BJ (cell line): ENCODE measurements around the gene RPS16. TPM values are rescaled to one million over a fixed set of nuclear protein-coding genes. Genes with fewer than 3 reads are reported as not detected.

Experiments
- CTCF ChIA-PET: fragments of 350-600 bp; formaldehyde crosslinking; extraction: SDS; loops from one replicate; lab custom pipeline; 2021; ENCODE audit warnings: antibody characterized with exemption, inconsistent platforms; lab: Yijun Ruan, JAX
- POLR2A ChIA-PET: fragments of 300-600 bp; sonication (Branson Sonifier 250); formaldehyde crosslinking; extraction: SDS; loops from one replicate; lab custom pipeline; 2021; ENCODE audit warnings: antibody characterized with exemption; lab: Charles Lee
- DNase-seq: peaks from one replicate; pipeline ENCODE4 v3.0.0-alpha.2; 2011; ENCODE audit warnings: low read depth
- H3K27me3 ChIP-seq: 2 replicates; pipeline ENCODE4 v1.6.0; 2011; ENCODE audit warnings: low read length; ENCODE audit not compliant: control insufficient read depth, insufficient read depth
- H3K36me3 ChIP-seq: 2 replicates; pipeline ENCODE4 v1.5.1; 2011; ENCODE audit warnings: low read length; ENCODE audit not compliant: control insufficient read depth, insufficient read depth
- H3K4me3 ChIP-seq: 2 replicates; pipeline ENCODE4 v1.5.1; 2011; ENCODE audit warnings: low read depth, mild to moderate bottlenecking, control low read depth, low read length
- polyA plus RNA-seq: library from polyadenylated mRNA; depleted of rRNA; stranded (reverse); fragments of >200 nt; gene quantifications from 2 replicates; pipeline ENCODE4 v1.2.3, GENCODE V29; 2011
- TF ChIP-seq, protein P1 (sequence below): IDR thresholded peaks from 2 replicates; pipeline ENCODE4 v1.5.1; 2011; ENCODE audit warnings: low read depth, mild to moderate bottlenecking, control low read depth, inconsistent platforms, low read length, moderate library complexity; ENCODE audit not compliant: insufficient read depth

The RPS16 gene
- polyA plus RNA-seq, 1 experiment = 2,896 TPM

DNA sequence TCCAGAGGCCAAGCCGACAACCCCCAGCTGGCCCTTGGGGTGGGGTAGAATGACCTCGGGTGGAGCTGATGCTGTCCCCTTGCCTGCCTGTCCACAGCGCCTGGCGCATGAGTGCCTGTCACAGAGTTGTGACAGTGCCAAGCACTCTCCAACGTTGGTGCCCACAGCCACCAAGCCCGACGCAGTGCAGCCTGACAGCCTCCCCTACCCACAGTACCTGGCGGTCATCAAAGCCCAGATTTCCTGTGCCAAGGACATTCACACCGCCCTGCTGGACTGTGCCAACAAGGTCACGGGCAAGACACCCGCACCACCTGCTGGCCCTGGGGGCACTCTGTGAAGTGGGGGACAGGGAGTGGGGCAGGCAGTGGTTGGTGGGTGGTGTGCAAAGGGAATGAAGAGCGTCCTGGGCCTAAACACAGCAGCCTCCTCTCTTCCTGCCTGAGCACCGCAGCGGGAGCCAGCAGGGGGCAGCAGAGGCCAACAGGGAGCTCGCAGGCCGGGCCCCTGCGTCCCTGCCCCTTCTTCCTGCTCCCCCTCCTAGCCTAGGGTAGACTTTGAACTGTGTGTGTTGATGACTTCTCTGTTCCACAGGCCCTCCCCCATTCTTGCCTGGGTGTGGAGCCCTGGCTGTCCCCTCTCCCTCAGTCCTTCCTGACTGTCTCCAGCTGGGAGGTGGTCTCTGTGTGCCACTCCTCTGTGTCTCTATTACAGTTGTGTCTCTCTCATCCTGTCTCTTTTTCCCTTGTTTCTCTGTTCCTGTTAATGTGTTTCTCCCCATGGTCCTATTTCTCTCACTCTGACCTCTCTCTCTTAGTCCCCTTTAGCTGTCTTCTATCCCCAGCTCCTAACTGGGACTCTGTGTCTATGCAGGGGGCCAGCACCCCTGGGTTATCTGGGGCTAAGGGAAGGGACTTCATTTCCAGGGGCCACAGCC lies 38.1 kb downstream of the RPS16 start:
- POLR2A ChIA-PET = interaction anchor here (0.9 to 1.1 kb wide), 5 partner anchors 11 to 38 kb away, joined by 3 to 11 read pairs (median 3); partner anchors contain the start of gene RPS16
- no peak overlapping the region for H3K4me3 ChIP-seq
- H3K36me3 ChIP-seq = peaks cover 11% of the 10 kb centered on the region
- DNase-seq = no peak
- CTCF ChIA-PET = interaction anchor here (0.6 to 9.8 kb wide), 34 partner anchors 9 to 422 kb away, joined by 3 to 178 read pairs (median 4); partner anchors contain the start of genes EID2B, FBXO17, PLEKHG2 and RPS16
- H3K27me3 ChIP-seq = no peaks in the 10 kb centered on the region
- TF ChIP-seq, protein P1, sequence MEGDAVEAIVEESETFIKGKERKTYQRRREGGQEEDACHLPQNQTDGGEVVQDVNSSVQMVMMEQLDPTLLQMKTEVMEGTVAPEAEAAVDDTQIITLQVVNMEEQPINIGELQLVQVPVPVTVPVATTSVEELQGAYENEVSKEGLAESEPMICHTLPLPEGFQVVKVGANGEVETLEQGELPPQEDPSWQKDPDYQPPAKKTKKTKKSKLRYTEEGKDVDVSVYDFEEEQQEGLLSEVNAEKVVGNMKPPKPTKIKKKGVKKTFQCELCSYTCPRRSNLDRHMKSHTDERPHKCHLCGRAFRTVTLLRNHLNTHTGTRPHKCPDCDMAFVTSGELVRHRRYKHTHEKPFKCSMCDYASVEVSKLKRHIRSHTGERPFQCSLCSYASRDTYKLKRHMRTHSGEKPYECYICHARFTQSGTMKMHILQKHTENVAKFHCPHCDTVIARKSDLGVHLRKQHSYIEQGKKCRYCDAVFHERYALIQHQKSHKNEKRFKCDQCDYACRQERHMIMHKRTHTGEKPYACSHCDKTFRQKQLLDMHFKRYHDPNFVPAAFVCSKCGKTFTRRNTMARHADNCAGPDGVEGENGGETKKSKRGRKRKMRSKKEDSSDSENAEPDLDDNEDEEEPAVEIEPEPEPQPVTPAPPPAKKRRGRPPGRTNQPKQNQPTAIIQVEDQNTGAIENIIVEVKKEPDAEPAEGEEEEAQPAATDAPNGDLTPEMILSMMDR = peak; percentile 98

DNA sequence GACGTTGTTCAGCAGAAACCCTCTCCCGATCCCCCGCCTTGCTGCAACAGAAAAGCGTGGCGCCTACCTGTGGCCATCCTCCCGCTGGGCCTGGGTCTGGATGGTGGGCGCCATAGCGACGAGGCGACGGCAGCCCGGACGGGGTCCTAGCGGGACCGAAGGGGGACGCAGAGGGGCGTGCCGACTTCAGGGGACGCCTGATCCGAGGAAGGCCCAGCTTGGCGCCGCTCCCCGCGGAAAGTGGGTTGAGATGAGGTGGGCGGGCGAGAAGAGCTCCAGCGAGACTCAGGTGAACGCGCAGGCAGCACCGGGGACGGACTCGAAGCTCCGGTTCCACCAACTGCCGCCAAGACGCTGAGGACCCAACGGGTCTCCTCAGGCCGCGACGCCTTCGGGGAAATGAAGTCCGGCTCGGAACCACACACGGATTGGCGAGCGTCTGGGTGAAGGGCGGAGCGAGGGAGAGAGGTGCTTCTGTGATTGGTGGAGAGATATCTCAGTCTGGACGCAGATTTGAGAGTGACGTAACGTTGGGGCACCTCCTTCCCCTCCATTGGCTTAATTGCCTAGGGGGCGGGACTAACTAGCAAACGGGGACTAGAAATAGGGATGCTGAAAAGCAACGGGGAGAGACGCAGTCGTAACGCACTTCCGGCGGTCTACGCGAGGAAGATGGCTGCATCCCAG lies 44.9 kb downstream of the RPS16 start, which contains the start of the genes MED29 and PAF1:
MED29 (plus strand) TSS at position 628 of the 687 bp plus-strand sequence; CDS start at position 673, 45 bp downstream.
PAF1 (minus strand) TSS at position 356 of the 687 bp plus-strand sequence; CDS start at position 114, 242 bp downstream.
- H3K27me3 ChIP-seq = no peaks in the 10 kb centered on the region
- H3K36me3 ChIP-seq = peaks cover 25% of the 10 kb centered on the region
- TF ChIP-seq, protein P1 = 0 out of 2 replicates have a peak, but pooled peaks have one; percentile 4
- peak within 1 kb of the TSS; percentile 100 for H3K4me3 ChIP-seq
- CTCF ChIA-PET = interaction anchor here (1.0 to 2.2 kb wide), 7 partner anchors 12 to 63 kb away, joined by 3 to 10 read pairs (median 4); partner anchors contain the start of genes PLEKHG2 and SAMD4B
- POLR2A ChIA-PET = interaction anchor here (0.5 to 1.4 kb wide), 6 partner anchors 16 to 48 kb away, joined by 3 to 11 read pairs (median 4); partner anchors contain the start of genes RPS16 and ZFP36
- peak; percentile 99 for DNase-seq

DNA sequence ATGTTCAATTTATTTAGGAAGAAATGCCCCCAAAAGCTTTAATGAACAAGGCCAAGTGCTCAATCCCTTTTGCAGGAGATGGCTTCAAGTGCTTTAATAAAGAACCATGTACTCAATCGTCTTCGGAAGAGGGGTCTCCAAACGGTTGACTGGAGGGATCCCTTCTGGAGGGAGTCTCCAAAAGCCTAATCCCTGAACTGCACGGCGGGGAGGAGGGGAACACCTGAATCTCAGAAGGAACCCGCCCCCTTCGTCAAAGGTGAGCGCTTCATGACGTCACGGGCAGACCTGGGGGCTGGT lies 45.3 kb downstream of the RPS16 start:
- no peak for DNase-seq
- Histone ChIP-seq H3K36me3 (peaks cover 30% of the 10 kb centered on the region), H3K27me3 (no peaks in the 10 kb centered on the region), H3K4me3 (peak overlapping the region; percentile 100)
- TF ChIP-seq, protein P1 = no peak
- ChIA-PET CTCF (interaction anchor here (1.0 to 2.2 kb wide), 5 partner anchors 21 to 63 kb away, joined by 3 to 10 read pairs (median 4); partner anchors contain the start of genes PLEKHG2 and SAMD4B), POLR2A (interaction anchor here (0.5 to 1.4 kb wide), 5 partner anchors 16 to 49 kb away, joined by 4 to 11 read pairs (median 5); partner anchors contain the start of genes RPS16 and ZFP36)

DNA sequence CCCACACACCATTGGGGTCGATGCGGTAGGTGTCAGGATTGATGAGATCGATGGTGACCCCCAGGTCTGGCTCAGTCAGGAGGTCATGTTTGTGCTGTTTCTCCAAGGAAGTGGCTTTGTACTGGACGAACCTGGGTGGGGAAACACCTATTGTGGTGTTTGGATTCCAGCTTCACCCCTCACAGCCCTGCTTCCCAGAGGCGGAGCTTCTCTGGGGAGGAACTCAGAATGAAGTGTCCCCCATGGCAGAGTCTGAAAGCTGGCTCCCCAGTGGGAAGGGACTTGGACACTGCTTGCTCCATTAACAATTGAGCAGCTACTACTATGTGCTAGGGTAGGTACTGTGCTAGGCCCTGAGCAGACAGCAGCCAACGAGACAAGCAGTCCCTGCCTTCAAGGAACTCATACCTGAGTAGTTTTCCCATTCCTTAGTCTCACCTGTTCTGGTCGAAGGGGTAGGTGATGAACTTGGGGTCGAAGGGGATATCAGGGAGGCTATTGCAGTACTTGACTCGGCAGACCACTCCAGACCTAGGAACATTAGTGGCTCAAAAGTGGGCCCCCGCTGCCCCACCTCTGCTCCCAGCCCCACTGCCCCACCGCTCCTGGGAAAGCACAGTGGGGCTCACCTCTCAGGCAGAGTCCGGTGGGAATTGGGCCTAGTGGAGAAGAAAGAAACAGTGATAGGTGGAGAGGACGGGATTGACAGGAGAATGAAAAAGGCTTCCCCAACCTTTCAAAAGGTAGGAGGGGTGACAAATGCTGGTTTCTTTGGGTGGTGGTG lies 45.9 kb downstream of the RPS16 start:
- Histone ChIP-seq H3K4me3 (peak overlapping the region; percentile 100), H3K27me3 (no peaks in the 10 kb centered on the region), H3K36me3 (peaks cover 32% of the 10 kb centered on the region)
- ChIA-PET POLR2A (no interaction called here), CTCF (interaction anchor here (0.7 to 2.2 kb wide), 6 partner anchors 8 to 268 kb away, joined by 3 to 10 read pairs (median 4); partner anchors contain the start of genes PLEKHG2 and SAMD4B)
- TF ChIP-seq, protein P1 = no peak
- no peak for DNase-seq
